ENCODE measurements around the gene PIGU.

PIGU gene

GRCh38 chr20:34578521-34578920 lies 98.4 kb downstream of the PIGU start:
- DNase-seq (ENCODE audit: low read depth) = no peak

- no peak for DNase-seq (ENCODE audit: low read depth)
Measured at GRCh38 chr20:34578025-34578424, 98.9 kb downstream of the PIGU start.

- no peak for DNase-seq (ENCODE audit: low read depth)
Measured at GRCh38 chr20:34577061-34577460, 99.8 kb downstream of the PIGU start.

GRCh38 chr20:34575756-34576155 lies 101.1 kb downstream of the PIGU start:
- DNase-seq (ENCODE audit: low read depth) = no peak

GRCh38 chr20:34575271-34575670 lies 101.6 kb downstream of the PIGU start:
- no peak for DNase-seq (ENCODE audit: low read depth)

GRCh38 chr20:34574861-34575260 lies 102.0 kb downstream of the PIGU start:
- no peak for DNase-seq (ENCODE audit: low read depth)

GRCh38 chr20:34574426-34574825 lies 102.5 kb downstream of the PIGU start:
- DNase-seq (ENCODE audit: low read depth) = no peak

GRCh38 chr20:34573541-34574300 lies 103.2 kb downstream of the PIGU start:
- DNase-seq (ENCODE audit: low read depth) = no peak

GRCh38 chr20:34571753-34572152 lies 105.1 kb downstream of the PIGU start:
- DNase-seq (ENCODE audit: low read depth) = no peak

GRCh38 chr20:34570859-34571306 lies 106.0 kb downstream of the PIGU start:
- DNase-seq (ENCODE audit: low read depth) = peak; percentile 79

- no peak for DNase-seq (ENCODE audit: low read depth)
Measured at GRCh38 chr20:34569598-34569997, 107.3 kb downstream of the PIGU start.

- DNase-seq (ENCODE audit: low read depth) = no peak
Measured at GRCh38 chr20:34567892-34568865, 108.7 kb downstream of the PIGU start.

- no peak for DNase-seq (ENCODE audit: low read depth)
Measured at GRCh38 chr20:34566978-34567891, 109.7 kb downstream of the PIGU start.

GRCh38 chr20:34564833-34565232 lies 112.1 kb downstream of the PIGU start:
- no peak for DNase-seq (ENCODE audit: low read depth)

GRCh38 chr20:34562641-34563040 lies 114.3 kb downstream of the PIGU start:
- peak; percentile 41 for DNase-seq (ENCODE audit: low read depth)

- no peak for DNase-seq (ENCODE audit: low read depth)
Measured at GRCh38 chr20:34561661-34562060, 115.2 kb downstream of the PIGU start.

- no peak for DNase-seq (ENCODE audit: low read depth)
Measured at GRCh38 chr20:34560614-34561013, 116.3 kb downstream of the PIGU start.

GRCh38 chr20:34560141-34560523 lies 116.8 kb downstream of the PIGU start:
- no peak for DNase-seq (ENCODE audit: low read depth)

- no peak for DNase-seq (ENCODE audit: low read depth)
Measured at GRCh38 chr20:34559311-34560140, 117.4 kb downstream of the PIGU start.

- DNase-seq (ENCODE audit: low read depth) = peak; percentile 95
Measured at GRCh38 chr20:34558320-34559218, 118.3 kb downstream of the PIGU start, which contains the start of gene MAP1LC3A. Gene MAP1LC3A (plus strand): TSS chr20:34558718. CDS start chr20:34558869, 151 bp downstream.

All from EH (cell line).